ENCODE data around the gene HNRNPL. TPM values are rescaled to one million over a fixed set of nuclear protein-coding genes. Genes with fewer than 3 reads are reported as not detected.
A peak's percentile ranks its signal among the peaks of the same experiment; 100 is the strongest.

Gene HNRNPL
- polyA plus RNA-seq, 3 donors: 51.9 to 234 (median 58.7) TPM

GRCh38 chr19:38853214-38853613 is 3.4 kb upstream of the HNRNPL start:
- H3K9me3 Mint-ChIP-seq: peaks cover 0 to 3% (median 0%) of the 10 kb centered on the region in 7 donors
- peak overlapping the region; percentile 89 to 96 for H3K4me3 Mint-ChIP-seq
- peaks cover 36 to 45% of the 10 kb centered on the region in 2 donors for H3K4me1 ChIP-seq (ENCODE audit: control insufficient read depth in 1 of 2, insufficient read depth in 2 of 2, low read length in 2 of 2)
- TF ChIP-seq CTCF (IDR thresholded peaks at IDR 0.05): no peak
- intact Hi-C loops (cut with micrococcal nuclease): loop anchor here (2.0 to 5.0 kb wide), 2 partner anchors 16 to 44 kb away; partner anchors contain the start of genes NFKBIB (in 1 of the 2) and SIRT2 (in 1 of the 2)
- no peak for DNase-seq
- H3K4me3 ChIP-seq (replicated peaks in 1 of 3; ENCODE audit: low read depth in 2 of 3, low read length in 3 of 3): peak overlapping the region in 1 of 3 experiments; percentile 90
- peaks cover 4 to 7% of the 10 kb centered on the region in 2 donors for H3K36me3 Mint-ChIP-seq
- peak overlapping the region; percentile 99 for H3K9ac ChIP-seq (ENCODE audit: insufficient read depth, low read length, poor library complexity, severe bottlenecking)
- H4K20me1 ChIP-seq (ENCODE audit: insufficient read depth, low read length): peaks cover 10% of the 10 kb centered on the region
- peak overlapping the region in 6 of 7 donors; percentile 92 to 99 (median 94) for H3K27ac Mint-ChIP-seq
- peaks cover 0 to 4% of the 10 kb centered on the region in 2 donors for H3K36me3 ChIP-seq (replicated peaks in 1 of 2; ENCODE audit: control insufficient read depth in 1 of 2, insufficient read depth in 2 of 2, low read length in 2 of 2)
- peaks cover 0 to 7% (median 5%) of the 10 kb centered on the region in 3 donors for H3K27me3 Mint-ChIP-seq (ENCODE audit: low read depth in 3 of 3)
- H2AFZ ChIP-seq (ENCODE audit: insufficient read depth, low read depth, low read length, poor library complexity, severe bottlenecking): peak overlapping the region; percentile 80
- H3K4me1 Mint-ChIP-seq: peaks cover 36% of the 10 kb centered on the region
- no peaks in the 10 kb centered on the region for H3K27me3 ChIP-seq (ENCODE audit: control insufficient read depth in 2 of 2, insufficient read depth in 2 of 2, low read length in 2 of 2)
- H3K79me2 ChIP-seq (ENCODE audit: insufficient read depth, low read length): peaks cover 20% of the 10 kb centered on the region
- H3K27ac ChIP-seq (ENCODE audit: low read depth in 1 of 2, low read length in 2 of 2): peak overlapping the region; percentile 93 to 98
- WGBS (ENCODE audit: insufficient coverage): 98% methylated on average over 11 of the region's 17 CpGs
- H3K4me2 ChIP-seq (replicated peaks; ENCODE audit: extremely low read depth, low read length, poor library complexity, severe bottlenecking): peak overlapping the region; percentile 90
- no peaks in the 10 kb centered on the region for H3K9me3 ChIP-seq (replicated peaks in 1 of 2; ENCODE audit: control insufficient read depth in 1 of 2, insufficient read depth in 1 of 2, low read length in 2 of 2)

- peaks cover 0 to 7% (median 5%) of the 10 kb centered on the region in 3 donors for H3K27me3 Mint-ChIP-seq (ENCODE audit: low read depth in 3 of 3)
- H3K4me1 Mint-ChIP-seq: peaks cover 34% of the 10 kb centered on the region
Measured at GRCh38 chr19:38852231-38853044, 2.7 kb upstream of the HNRNPL start.

More at GRCh38 chr19:38852231-38853044, 2.7 kb upstream of the HNRNPL start:
- no peaks in the 10 kb centered on the region for H3K9me3 ChIP-seq (replicated peaks in 1 of 2; ENCODE audit: control insufficient read depth in 1 of 2, insufficient read depth in 1 of 2, low read length in 2 of 2)
- H4K20me1 ChIP-seq (ENCODE audit: insufficient read depth, low read length): peaks cover 18% of the 10 kb centered on the region
- peaks cover 36 to 48% of the 10 kb centered on the region in 2 donors for H3K4me1 ChIP-seq (ENCODE audit: control insufficient read depth in 1 of 2, insufficient read depth in 2 of 2, low read length in 2 of 2)
- 1% methylated on average over 14 of the region's 52 CpGs for WGBS (ENCODE audit: insufficient coverage)
- peak overlapping the region; percentile 93 to 98 for H3K27ac ChIP-seq (ENCODE audit: low read depth in 1 of 2, low read length in 2 of 2)
- DNase-seq: peak; percentile 83 to 95 (median 87)
- peak overlapping the region; percentile 99 for H3K9ac ChIP-seq (ENCODE audit: insufficient read depth, low read length, poor library complexity, severe bottlenecking)
- H3K27ac Mint-ChIP-seq: peak overlapping the region; percentile 92 to 99 (median 94)
- TF ChIP-seq CTCF (IDR thresholded peaks at IDR 0.05): no peak
- H3K4me3 Mint-ChIP-seq: peak overlapping the region; percentile 89 to 96
- H3K36me3 Mint-ChIP-seq: peaks cover 8 to 15% of the 10 kb centered on the region in 2 donors
- H2AFZ ChIP-seq (ENCODE audit: insufficient read depth, low read depth, low read length, poor library complexity, severe bottlenecking): peak overlapping the region; percentile 80
- peak overlapping the region; percentile 90 for H3K4me2 ChIP-seq (replicated peaks; ENCODE audit: extremely low read depth, low read length, poor library complexity, severe bottlenecking)
- H3K79me2 ChIP-seq (ENCODE audit: insufficient read depth, low read length): peaks cover 28% of the 10 kb centered on the region
- no peaks in the 10 kb centered on the region for H3K27me3 ChIP-seq (ENCODE audit: control insufficient read depth in 2 of 2, insufficient read depth in 2 of 2, low read length in 2 of 2)
- peak overlapping the region; percentile 83 to 90 (median 84) for H3K4me3 ChIP-seq (replicated peaks in 1 of 3; ENCODE audit: low read depth in 2 of 3, low read length in 3 of 3)
- H3K36me3 ChIP-seq (replicated peaks in 1 of 2; ENCODE audit: control insufficient read depth in 1 of 2, insufficient read depth in 2 of 2, low read length in 2 of 2): peaks cover 4 to 11% of the 10 kb centered on the region in 2 donors
- intact Hi-C loops (cut with micrococcal nuclease): loop anchor here (2.0 to 5.0 kb wide), 2 partner anchors 16 to 45 kb away; partner anchors contain the start of genes NFKBIB (in 1 of the 2) and SIRT2 (in 1 of the 2)
- H3K9me3 Mint-ChIP-seq: peaks cover 0 to 3% (median 0%) of the 10 kb centered on the region in 7 donors
